Stomach (tissue), 9 donors: ENCODE results near the gene NVL. TPM values are rescaled to one million over a fixed set of nuclear protein-coding genes. Genes with fewer than 3 reads are reported as not detected.

Experiments used
- DNase-seq, 2 donors: peaks; one replicate each; pipeline versions ENCODE4 v3.0.0 to v3.0.0-alpha.2; 2013 to 2019
- H3K27ac ChIP-seq, 5 donors: fragments of 200-600 bp in 4 of 5; sonication (generic) in 4 of 5; one replicate each; pipeline ENCODE4 v1.5.1; 2013 to 2019; ENCODE audit warnings: mild to moderate bottlenecking in 1 of 5, moderate library complexity in 1 of 5
- H3K27me3 ChIP-seq, 3 donors: fragments of 200-600 bp; sonication (generic); one replicate each; pipeline ENCODE4 v1.5.1; 2017 to 2019; ENCODE audit warnings: mixed run types in 1 of 3
- H3K36me3 ChIP-seq, 4 donors: fragments of 200-600 bp; sonication (generic); 1 replicate in 3 of 4; 2 replicates in 1 of 4; pipeline ENCODE4 v1.5.1; 2016 to 2019
- H3K4me1 ChIP-seq, 4 donors: fragments of 200-600 bp; sonication (generic); one replicate each; pipeline ENCODE4 v1.5.1; 2016 to 2019
- H3K4me3 ChIP-seq, 4 donors: fragments of 200-600 bp; sonication (generic) in 3 of 4; one replicate each; pipeline ENCODE4 v1.5.1; 2016 to 2019; ENCODE audit warnings: mild to moderate bottlenecking in 1 of 4
- H3K9me3 ChIP-seq, 4 donors: fragments of 200-600 bp; sonication (generic); one replicate each; pipeline ENCODE4 v1.5.1; 2016 to 2019
- CTCF ChIP-seq, 7 experiments: fragments of 450-650 bp in 4 of 7; fragments of 200-600 bp in 3 of 7; sonication (generic) in 3 of 7; IDR thresholded peaks; one replicate each; pipeline ENCODE4 v1.5.1; 2016 to 2019; ENCODE audit warnings: antibody characterized with exemption in 7 of 7, control low read depth in 2 of 7, mild to moderate bottlenecking in 1 of 7
- EP300 ChIP-seq: sonication (generic); formaldehyde crosslinking; IDR thresholded peaks from one replicate; pipeline ENCODE4 v1.6.1; 2017; ENCODE audit warnings: antibody characterized with exemption
- POLR2A ChIP-seq, 4 donors: fragments of 450-650 bp; IDR thresholded peaks; one replicate each; pipeline ENCODE4 v1.6.1; 2016; ENCODE audit warnings: antibody characterized with exemption in 4 of 4, control low read depth in 2 of 4, mild to moderate bottlenecking in 1 of 4, moderate library complexity in 1 of 4
- POLR2AphosphoS5 ChIP-seq, 3 donors: sonication (generic); formaldehyde crosslinking; IDR thresholded peaks; one replicate each; pipeline ENCODE4 v1.6.1; 2016; ENCODE audit warnings: antibody characterized with exemption in 3 of 3
- WGBS, 5 donors: extraction: QIAGEN DNeasy Blood & Tissue Kit in 3 of 5; methylation state at CpG; one replicate each; pipeline versions ENCODE4 v1.1.5 to v1.1.7; 2013 to 2018; 5-methylcytosine and 5-hydroxymethylcytosine counted together
- intact Hi-C: fragments of 100-400 bp; cut with DNase I; formaldehyde crosslinking; loops from one replicate; pipeline ENCODE4 v1.15.1; 2023; ENCODE audit warnings: low total_unique reads
- polyA plus RNA-seq, 3 donors: library from polyadenylated mRNA; stranded (reverse); fragments of 200-250 nt; gene quantifications; one replicate each; pipeline ENCODE4 v1.2.3, GENCODE V29; 2013
- total RNA-seq, 5 donors: library from RNA; depleted of rRNA; stranded (reverse); fragments of >200 nt; gene quantifications; one replicate each; pipeline versions ENCODE4 v1.1.0 to v1.2.3, GENCODE V29; 2014 to 2016
- donor health status: healthy with polysubstance abuse.
- donor health status: Bipolar disorder and iron deficiency.
- donor health status: healthy.

Gene NVL
- total and polyA plus RNA-seq, 8 donors = 17.4 to 50.9 (median 33.2) TPM

- DNase-seq = peak in 1 of 2 donors; percentile 17
- TF ChIP-seq EP300 (no peak), CTCF (IDR thresholded peaks at IDR 0.05) (no peak), POLR2AphosphoS5 (IDR thresholded peaks at IDR 0.05) (no peak), POLR2A (IDR thresholded peaks at IDR 0.05) (no peak)
- H3K27me3 ChIP-seq = no peaks in the 10 kb centered on the region
- H3K4me1 ChIP-seq = no peaks in the 10 kb centered on the region
- no peak overlapping the region for H3K4me3 ChIP-seq
- H3K9me3 ChIP-seq = no peaks in the 10 kb centered on the region
- peaks cover 30 to 99% (median 96%) of the 10 kb centered on the region in 4 donors for H3K36me3 ChIP-seq
- intact Hi-C loops = no loop called here
- no peak overlapping the region for H3K27ac ChIP-seq
- WGBS, 5 donors = 82 to 96% (median 87%) methylated on average over 2 of the region's 2 CpGs
Observed at GRCh38 chr1:224287714-224288113, 42.3 kb downstream of the NVL start.

DNA sequence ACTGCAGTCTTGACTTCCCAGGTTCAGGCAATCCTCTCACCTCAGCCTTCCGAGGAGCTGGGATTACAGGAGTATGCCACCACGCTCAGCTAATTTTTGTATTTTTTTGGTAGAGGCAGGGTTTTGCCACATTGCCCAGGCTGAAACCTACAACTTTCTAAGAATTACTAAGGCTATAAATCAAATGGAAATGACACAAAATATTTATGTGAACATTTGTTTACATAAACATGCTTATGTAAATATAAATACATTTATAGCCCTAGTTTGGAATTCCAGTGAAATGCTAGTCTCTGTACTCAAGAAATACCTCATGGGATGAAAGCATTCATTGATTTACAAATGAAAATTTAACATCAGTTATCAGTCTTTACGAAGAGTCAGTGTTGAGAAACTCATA lies 47.8 kb downstream of the NVL start:
- DNase-seq = no peak
- TF ChIP-seq POLR2A (IDR thresholded peaks at IDR 0.05) = no peak
- no peak for TF ChIP-seq CTCF (IDR thresholded peaks at IDR 0.05)
- TF ChIP-seq EP300 = no peak
- no peak for TF ChIP-seq POLR2AphosphoS5 (IDR thresholded peaks at IDR 0.05)
- 94 to 99% (median 97%) methylated on average over 3 of the region's 3 CpGs for WGBS, 5 donors
- no peaks in the 10 kb centered on the region for H3K27me3 ChIP-seq
- H3K27ac ChIP-seq = no peak overlapping the region
- H3K9me3 ChIP-seq = no peaks in the 10 kb centered on the region
- no peak overlapping the region for H3K4me3 ChIP-seq
- no peaks in the 10 kb centered on the region for H3K4me1 ChIP-seq
- intact Hi-C loops = no loop called here
- H3K36me3 ChIP-seq = peaks cover 14 to 90% (median 88%) of the 10 kb centered on the region in 4 donors

DNA sequence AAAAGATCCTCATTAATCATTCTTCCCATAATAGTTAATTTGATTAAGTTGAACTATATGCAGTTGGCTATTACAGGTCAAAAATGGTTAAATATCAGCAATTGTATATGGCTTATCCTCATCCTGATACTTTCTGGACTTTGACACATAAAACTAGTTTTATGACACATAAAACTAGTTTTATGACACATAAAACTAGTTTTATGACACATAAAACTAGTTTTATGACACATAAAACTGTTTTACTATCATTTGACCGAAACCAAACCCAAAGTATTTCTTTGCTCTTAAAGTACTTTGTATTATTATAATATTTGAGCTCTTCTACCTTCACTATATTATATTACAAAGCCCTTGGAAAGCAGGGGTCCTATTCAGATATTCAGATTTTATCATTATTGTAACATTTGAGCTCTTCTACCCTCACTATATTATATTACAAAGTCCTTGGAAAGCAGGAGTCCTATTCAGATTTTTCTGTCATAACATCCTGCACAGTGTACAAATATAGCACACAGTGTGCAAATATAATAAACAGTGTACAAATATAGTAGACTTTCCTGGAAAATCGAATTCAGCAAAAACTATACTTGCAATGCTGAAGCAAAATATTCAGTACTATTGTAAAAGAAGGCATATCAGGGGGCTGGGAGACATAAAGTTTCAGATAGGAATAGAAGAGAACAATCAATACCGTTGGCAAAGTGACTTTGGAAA lies 53.0 kb downstream of the NVL start:
- Histone ChIP-seq H3K9me3 (no peaks in the 10 kb centered on the region), H3K4me1 (no peaks in the 10 kb centered on the region), H3K36me3 (peaks cover 14 to 73% (median 70%) of the 10 kb centered on the region in 4 donors), H3K27me3 (no peaks in the 10 kb centered on the region), H3K4me3 (no peak overlapping the region), H3K27ac (no peak overlapping the region)
- 74 to 78% (median 76%) methylated on average over 3 of the region's 3 CpGs for WGBS, 5 donors
- TF ChIP-seq CTCF (IDR thresholded peaks at IDR 0.05) (no peak), EP300 (no peak), POLR2AphosphoS5 (IDR thresholded peaks at IDR 0.05) (no peak), POLR2A (IDR thresholded peaks at IDR 0.05) (no peak)
- DNase-seq = no peak
- intact Hi-C loops = no loop called here

DNA sequence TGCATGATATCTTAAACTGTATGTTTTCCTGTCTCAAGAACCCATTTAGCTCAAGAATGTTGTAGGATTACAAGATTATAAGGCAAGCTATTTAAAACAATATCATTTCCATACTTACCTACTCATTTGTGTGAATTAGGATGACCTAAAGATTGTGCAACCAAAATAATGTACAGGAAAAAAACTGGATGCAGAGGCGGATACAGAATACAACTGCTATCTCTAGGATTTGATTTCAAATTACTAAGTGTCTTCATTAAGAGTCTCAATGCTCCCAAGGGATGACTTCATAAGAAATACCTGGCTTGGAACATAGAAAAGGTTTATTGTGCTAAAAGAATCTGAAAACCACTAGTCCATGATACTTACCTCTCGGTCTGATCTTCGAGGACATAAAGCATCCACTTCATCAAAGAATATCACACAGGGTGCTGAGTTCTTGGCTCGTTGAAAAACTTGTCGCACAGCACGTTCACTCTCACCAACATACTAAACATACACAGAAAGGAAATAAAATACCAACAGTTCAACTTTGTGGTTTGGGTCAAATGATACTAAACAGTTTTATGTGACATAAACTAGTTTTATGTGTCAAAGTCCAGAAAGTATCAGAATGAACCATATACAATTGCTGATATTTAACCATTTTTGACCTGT lies 54.9 kb downstream of the NVL start:
- TF ChIP-seq POLR2A (IDR thresholded peaks at IDR 0.05) (no peak), EP300 (no peak)
- intact Hi-C loops = no loop called here
- Histone ChIP-seq H3K4me1 (no peaks in the 10 kb centered on the region), H3K4me3 (no peak overlapping the region), H3K27me3 (no peaks in the 10 kb centered on the region), H3K36me3 (peaks cover 14 to 72% (median 67%) of the 10 kb centered on the region in 4 donors), H3K27ac (no peak overlapping the region), H3K9me3 (no peaks in the 10 kb centered on the region)
- WGBS, 5 donors = 92 to 95% (median 94%) methylated on average over 6 of the region's 6 CpGs
- no peak for DNase-seq

GRCh38 chr1:224273641-224274040 lies 56.3 kb downstream of the NVL start:
- Histone ChIP-seq H3K27me3 (no peaks in the 10 kb centered on the region), H3K27ac (no peak overlapping the region), H3K4me1 (no peaks in the 10 kb centered on the region), H3K36me3 (peaks cover 12 to 71% (median 61%) of the 10 kb centered on the region in 4 donors), H3K9me3 (no peaks in the 10 kb centered on the region), H3K4me3 (no peak overlapping the region)
- intact Hi-C loops = no loop called here
- no peak for DNase-seq
- TF ChIP-seq POLR2A (IDR thresholded peaks at IDR 0.05) = no peak
- TF ChIP-seq POLR2AphosphoS5 (IDR thresholded peaks at IDR 0.05) = no peak
- no peak for TF ChIP-seq CTCF (IDR thresholded peaks at IDR 0.05)
- TF ChIP-seq EP300 = no peak
- 83 to 96% (median 91%) methylated on average over 2 of the region's 2 CpGs for WGBS, 5 donors
